GM12878 (cell line): Measurements from ENCODE around the gene ATP1B2. TPM values are rescaled to one million over a fixed set of nuclear protein-coding genes. Genes with fewer than 3 reads are reported as not detected.

ENCODE experiments used
- ASH2L ChIP-seq: fragments of 300-600, 200-600 bp; sonication (generic); IDR thresholded peaks from 2 replicates; pipeline ENCODE4 v1.6.1; 2017; ENCODE audit warnings: low read depth, mild to moderate bottlenecking, borderline replicate concordance
- BACH1 ChIP-seq: fragments of 450-650 bp; IDR thresholded peaks from 2 replicates; pipeline ENCODE4 v1.6.1; 2017; ENCODE audit warnings: mild to moderate bottlenecking, borderline replicate concordance
- BMI1 ChIP-seq: fragments of 450-650 bp; IDR thresholded peaks from 2 replicates; pipeline ENCODE4 v1.6.1; 2016; ENCODE audit warnings: mild to moderate bottlenecking, moderate library complexity, borderline replicate concordance
- CHD1 ChIP-seq: IDR thresholded peaks from 2 replicates; pipeline ENCODE4 v1.6.1; 2012; ENCODE audit warnings: low read depth, low read length, improper control_type of control experiment
- CHD4 ChIP-seq: fragments of 200-600 bp; sonication (generic); IDR thresholded peaks from 2 replicates; pipeline ENCODE4 v1.6.1; 2016; ENCODE audit warnings: mild to moderate bottlenecking
- CREM ChIP-seq: IDR thresholded peaks from 2 replicates; pipeline ENCODE4 v1.6.1; 2014; ENCODE audit warnings: antibody characterized with exemption, low read depth
- EGR1 ChIP-seq, 2 experiments: IDR thresholded peaks; 1 replicate in 1 of 2; 2 replicates in 1 of 2; pipeline ENCODE4 v1.6.1; 2011 to 2012; ENCODE audit warnings: low read depth in 2 of 2, low read length in 2 of 2, borderline replicate concordance in 1 of 2, mild to moderate bottlenecking in 1 of 2, moderate library complexity in 1 of 2
- ESRRA ChIP-seq: IDR thresholded peaks from 2 replicates; pipeline ENCODE4 v1.6.1; 2012; ENCODE audit warnings: mild to moderate bottlenecking, low read length, improper control_type of control experiment
- FOS ChIP-seq: IDR thresholded peaks from 3 replicates; pipeline ENCODE4 v1.6.1; 2011; ENCODE audit warnings: borderline replicate concordance; ENCODE audit not compliant: insufficient read length; ENCODE audit errors: extremely low read depth
- HCFC1 ChIP-seq: fragments of 150-350 bp; IDR thresholded peaks from 2 replicates; pipeline ENCODE4 v1.6.1; 2014; ENCODE audit warnings: low read length
- HDAC6 ChIP-seq: fragments of 200-600 bp; sonication (generic); IDR thresholded peaks from one replicate; pipeline ENCODE4 v1.8.0; 2017; ENCODE audit warnings: antibody characterized with exemption; ENCODE audit not compliant: unreplicated experiment
- HDGF ChIP-seq: fragments of 450-650 bp; IDR thresholded peaks from 2 replicates; pipeline ENCODE4 v1.6.1; 2016; ENCODE audit warnings: antibody characterized with exemption
- KLF5 ChIP-seq: fragments of 450-650 bp; IDR thresholded peaks from 2 replicates; pipeline ENCODE4 v1.6.1; 2014; ENCODE audit warnings: mild to moderate bottlenecking; ENCODE audit not compliant: partially characterized antibody
- NFYA ChIP-seq: IDR thresholded peaks from 2 replicates; pipeline ENCODE4 v1.6.1; 2011; ENCODE audit warnings: low read depth, mild to moderate bottlenecking, low read length, improper control_type of control experiment, borderline replicate concordance
- NRF1 ChIP-seq: conservative IDR thresholded peaks from 2 replicates; pipeline ENCODE4 v1.6.1; 2011; ENCODE audit warnings: mild to moderate bottlenecking, low read depth, low read length, improper control_type of control experiment
- PAX8 ChIP-seq: fragments of 450-650 bp; IDR thresholded peaks from 2 replicates; pipeline ENCODE4 v1.6.1; 2017; ENCODE audit warnings: mild to moderate bottlenecking, moderate library complexity
- PML ChIP-seq: IDR thresholded peaks from 2 replicates; pipeline ENCODE4 v1.6.1; 2012; ENCODE audit warnings: low read length, inconsistent platforms
- POU2F2 ChIP-seq: IDR thresholded peaks from 3 replicates; pipeline ENCODE4 v1.6.1; 2011; ENCODE audit warnings: low read depth, mild to moderate bottlenecking, low read length, borderline replicate concordance
- SIX5 ChIP-seq: IDR thresholded peaks from 2 replicates; pipeline ENCODE4 v1.6.1; 2011; ENCODE audit warnings: mild to moderate bottlenecking, low read depth, low read length, moderate library complexity; ENCODE audit not compliant: severe bottlenecking
- SMAD1 ChIP-seq: fragments of 450-650 bp; IDR thresholded peaks from 2 replicates; pipeline ENCODE4 v1.6.1; 2018; ENCODE audit warnings: mild to moderate bottlenecking, low read depth; ENCODE audit not compliant: partially characterized antibody
- ZNF274 ChIP-seq: IDR thresholded peaks from one replicate; pipeline ENCODE4 v1.8.0; 2011; ENCODE audit not compliant: insufficient read length, insufficient read depth
- polyA plus RNA-seq, 11 experiments: library from polyadenylated mRNA; depleted of rRNA in 4 of 11; unstranded in 6 of 11; stranded (reverse) in 5 of 11; fragments of >200 nt; fragmentation: Nextera tagmentation in 4 of 11; fragmentation: Illumina TruSeq in 1 of 11; extraction: Ambion mirVana in 4 of 11; extraction: Trizol in 1 of 11; gene quantifications; 1 replicate in 1 of 11; 2 replicates in 10 of 11; pipeline versions ENCODE4 v1.2.1 to v1.2.3, GENCODE V29; 2011 to 2016; ENCODE audit warnings: inconsistent platforms in 2 of 11, missing spikeins in 2 of 11, low read depth in 1 of 11
- total RNA-seq, 4 experiments: library from RNA; depleted of rRNA in 3 of 4; stranded (reverse); fragments of >200 nt in 3 of 4; fragmentation: Illumina TruSeq in 1 of 4; extraction: Trizol in 1 of 4; gene quantifications; 2 replicates each; pipeline versions ENCODE4 v1.2.1 to v1.2.3, GENCODE V29; 2013 to 2021
- TF ChIP-seq, protein P1 (sequence below): IDR thresholded peaks from 2 replicates; pipeline ENCODE4 v1.6.1; 2012; ENCODE audit warnings: low read length, inconsistent platforms
- TF ChIP-seq, protein P2 (sequence below): fragments of 150-350 bp; IDR thresholded peaks from 2 replicates; pipeline ENCODE4 v1.6.1; 2014; ENCODE audit warnings: mild to moderate bottlenecking, low read depth, low read length
- TF ChIP-seq, protein P3 (sequence below): IDR thresholded peaks from 2 replicates; pipeline ENCODE4 v1.6.1; 2011; ENCODE audit warnings: borderline replicate concordance, low read depth, mild to moderate bottlenecking, moderate library complexity, low read length; ENCODE audit not compliant: insufficient read depth, poor library complexity, severe bottlenecking
- TF ChIP-seq, protein P4 (sequence below): fragments of 450-650 bp; conservative IDR thresholded peaks from 2 replicates; pipeline ENCODE4 v1.6.1; 2017; ENCODE audit warnings: mild to moderate bottlenecking, moderate library complexity

The ATP1B2 gene
- total and polyA plus RNA-seq, 10 of the 15 experiments (the other 5 are each of a cell fraction or from before 2014, with no cell fraction given), result 0.03 to 0.29 (median 0.15) TPM; not detected in 3

DNA sequence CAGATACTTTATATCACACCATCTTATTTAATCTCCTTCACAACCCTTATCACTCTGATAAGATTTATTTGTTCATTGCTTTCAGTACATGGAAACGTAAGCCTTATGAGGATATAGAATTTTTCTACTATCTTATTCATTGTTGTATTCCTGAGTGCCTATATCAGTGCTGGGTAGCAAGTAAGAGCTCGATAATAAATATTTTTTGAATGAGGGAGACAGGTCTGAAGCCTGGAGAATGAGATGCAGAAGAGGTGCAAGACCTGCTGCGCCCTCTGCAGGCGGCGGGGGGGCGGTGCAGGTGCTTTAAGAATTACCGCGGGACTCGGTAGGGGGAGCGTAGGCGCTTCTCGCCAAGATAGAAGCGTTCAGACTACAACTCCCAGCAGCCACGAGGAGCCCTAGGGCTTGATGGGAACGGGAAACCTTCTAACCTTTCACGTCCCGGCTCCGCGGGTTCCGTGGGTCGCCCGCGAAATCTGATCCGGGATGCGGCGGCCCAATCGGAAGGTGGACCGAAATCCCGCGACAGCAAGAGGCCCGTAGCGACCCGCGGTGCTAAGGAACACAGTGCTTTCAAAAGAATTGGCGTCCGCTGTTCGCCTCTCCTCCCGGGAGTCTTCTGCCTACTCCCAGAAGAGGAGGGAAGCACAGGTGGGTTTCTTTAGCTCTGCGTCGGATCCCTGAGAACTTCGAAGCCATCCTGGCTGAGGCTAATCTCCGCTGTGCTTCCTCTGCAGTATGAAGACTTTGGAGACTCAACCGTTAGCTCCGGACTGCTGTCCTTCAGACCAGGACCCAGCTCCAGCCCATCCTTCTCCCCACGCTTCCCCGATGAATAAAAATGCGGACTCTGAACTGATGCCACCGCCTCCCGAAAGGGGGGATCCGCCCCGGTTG is 37.4 kb downstream of the ATP1B2 start, which contains the start of gene WRAP53 (continued):
- TF ChIP-seq, protein P1, sequence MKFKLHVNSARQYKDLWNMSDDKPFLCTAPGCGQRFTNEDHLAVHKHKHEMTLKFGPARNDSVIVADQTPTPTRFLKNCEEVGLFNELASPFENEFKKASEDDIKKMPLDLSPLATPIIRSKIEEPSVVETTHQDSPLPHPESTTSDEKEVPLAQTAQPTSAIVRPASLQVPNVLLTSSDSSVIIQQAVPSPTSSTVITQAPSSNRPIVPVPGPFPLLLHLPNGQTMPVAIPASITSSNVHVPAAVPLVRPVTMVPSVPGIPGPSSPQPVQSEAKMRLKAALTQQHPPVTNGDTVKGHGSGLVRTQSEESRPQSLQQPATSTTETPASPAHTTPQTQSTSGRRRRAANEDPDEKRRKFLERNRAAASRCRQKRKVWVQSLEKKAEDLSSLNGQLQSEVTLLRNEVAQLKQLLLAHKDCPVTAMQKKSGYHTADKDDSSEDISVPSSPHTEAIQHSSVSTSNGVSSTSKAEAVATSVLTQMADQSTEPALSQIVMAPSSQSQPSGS, result no peak
- TF ChIP-seq KLF5 (peak; percentile 52), ASH2L (no peak), HDGF (no peak; the same call in 1 of the 2 replicates), PAX8 (0 out of 2 replicates have a peak, but pooled peaks have one; percentile 36), EGR1 (IDR thresholded peaks at IDR 0.05; ENCODE audit: borderline replicate concordance in 1 of 2, low read depth in 2 of 2, low read length in 2 of 2) (no peak), CHD4 (no peak), ESRRA (no peak), HCFC1 (peak; percentile 96), SMAD1 (no peak), CHD1 (no peak), POU2F2 (peak; percentile 54; the same call in 2 of the 3 replicates), SIX5 (peak; percentile 95), BACH1 (peak; percentile 45; the same call in 1 of the 2 replicates), ZNF274 (no peak), BMI1 (no peak), NFYA (no peak), CREM (peak; percentile 85), PML (no peak), HDAC6 (no peak), FOS (no peak), NRF1 (no peak)
- TF ChIP-seq, protein P2, sequence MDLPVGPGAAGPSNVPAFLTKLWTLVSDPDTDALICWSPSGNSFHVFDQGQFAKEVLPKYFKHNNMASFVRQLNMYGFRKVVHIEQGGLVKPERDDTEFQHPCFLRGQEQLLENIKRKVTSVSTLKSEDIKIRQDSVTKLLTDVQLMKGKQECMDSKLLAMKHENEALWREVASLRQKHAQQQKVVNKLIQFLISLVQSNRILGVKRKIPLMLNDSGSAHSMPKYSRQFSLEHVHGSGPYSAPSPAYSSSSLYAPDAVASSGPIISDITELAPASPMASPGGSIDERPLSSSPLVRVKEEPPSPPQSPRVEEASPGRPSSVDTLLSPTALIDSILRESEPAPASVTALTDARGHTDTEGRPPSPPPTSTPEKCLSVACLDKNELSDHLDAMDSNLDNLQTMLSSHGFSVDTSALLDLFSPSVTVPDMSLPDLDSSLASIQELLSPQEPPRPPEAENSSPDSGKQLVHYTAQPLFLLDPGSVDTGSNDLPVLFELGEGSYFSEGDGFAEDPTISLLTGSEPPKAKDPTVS, result peak; percentile 84; the same call in 1 of the 2 replicates
- TF ChIP-seq, protein P3, sequence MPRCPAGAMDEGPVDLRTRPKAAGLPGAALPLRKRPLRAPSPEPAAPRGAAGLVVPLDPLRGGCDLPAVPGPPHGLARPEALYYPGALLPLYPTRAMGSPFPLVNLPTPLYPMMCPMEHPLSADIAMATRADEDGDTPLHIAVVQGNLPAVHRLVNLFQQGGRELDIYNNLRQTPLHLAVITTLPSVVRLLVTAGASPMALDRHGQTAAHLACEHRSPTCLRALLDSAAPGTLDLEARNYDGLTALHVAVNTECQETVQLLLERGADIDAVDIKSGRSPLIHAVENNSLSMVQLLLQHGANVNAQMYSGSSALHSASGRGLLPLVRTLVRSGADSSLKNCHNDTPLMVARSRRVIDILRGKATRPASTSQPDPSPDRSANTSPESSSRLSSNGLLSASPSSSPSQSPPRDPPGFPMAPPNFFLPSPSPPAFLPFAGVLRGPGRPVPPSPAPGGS, result no peak
- TF ChIP-seq, protein P4, sequence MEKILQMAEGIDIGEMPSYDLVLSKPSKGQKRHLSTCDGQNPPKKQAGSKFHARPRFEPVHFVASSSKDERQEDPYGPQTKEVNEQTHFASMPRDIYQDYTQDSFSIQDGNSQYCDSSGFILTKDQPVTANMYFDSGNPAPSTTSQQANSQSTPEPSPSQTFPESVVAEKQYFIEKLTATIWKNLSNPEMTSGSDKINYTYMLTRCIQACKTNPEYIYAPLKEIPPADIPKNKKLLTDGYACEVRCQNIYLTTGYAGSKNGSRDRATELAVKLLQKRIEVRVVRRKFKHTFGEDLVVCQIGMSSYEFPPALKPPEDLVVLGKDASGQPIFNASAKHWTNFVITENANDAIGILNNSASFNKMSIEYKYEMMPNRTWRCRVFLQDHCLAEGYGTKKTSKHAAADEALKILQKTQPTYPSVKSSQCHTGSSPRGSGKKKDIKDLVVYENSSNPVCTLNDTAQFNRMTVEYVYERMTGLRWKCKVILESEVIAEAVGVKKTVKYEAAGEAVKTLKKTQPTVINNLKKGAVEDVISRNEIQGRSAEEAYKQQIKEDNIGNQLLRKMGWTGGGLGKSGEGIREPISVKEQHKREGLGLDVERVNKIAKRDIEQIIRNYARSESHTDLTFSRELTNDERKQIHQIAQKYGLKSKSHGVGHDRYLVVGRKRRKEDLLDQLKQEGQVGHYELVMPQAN, result peak; percentile 95
